Uterus (tissue), 4 donors: ENCODE measurements around the gene ARMH3. TPM values are rescaled to one million over a fixed set of nuclear protein-coding genes. Genes with fewer than 3 reads are reported as not detected.
"Not testable (repeated sequence)": the region's sequence is repeated elsewhere in the genome, so short reads cannot be mapped to it uniquely, and the experiment has no call there.

Source experiments
- DNase-seq, 2 donors: peaks; one replicate each; pipeline ENCODE4 v3.0.0-alpha.2; 2019 to 2020
- H3K27ac ChIP-seq, 2 donors: fragments of 200-600 bp; sonication (generic); 1 replicate in 1 of 2; 2 replicates in 1 of 2; pipeline ENCODE4 v1.5.1; 2016 to 2018
- H3K27me3 ChIP-seq, 2 donors: fragments of 200-600 bp; sonication (generic); one replicate each; pipeline ENCODE4 v1.5.1; 2018 to 2019; ENCODE audit warnings: control low read depth in 1 of 2
- H3K36me3 ChIP-seq, 2 donors: fragments of 200-600 bp; sonication (generic); one replicate each; pipeline ENCODE4 v1.5.1; 2019; ENCODE audit warnings: control low read depth in 1 of 2
- H3K4me1 ChIP-seq, 2 donors: fragments of 200-600 bp; sonication (generic); one replicate each; pipeline ENCODE4 v1.5.1; 2018 to 2019; ENCODE audit warnings: control low read depth in 1 of 2
- H3K4me3 ChIP-seq, 2 donors: fragments of 200-600 bp; sonication (generic); 1 replicate in 1 of 2; 2 replicates in 1 of 2; pipeline ENCODE4 v1.5.1; 2018 to 2019; ENCODE audit warnings: mild to moderate bottlenecking in 1 of 2
- H3K9me3 ChIP-seq, 2 donors: fragments of 200-600 bp; sonication (generic); one replicate each; pipeline ENCODE4 v1.5.1; 2019; ENCODE audit warnings: control low read depth in 1 of 2
- CTCF ChIP-seq, 4 experiments: fragments of 200-600 bp in 2 of 4; fragments of 450-650 bp in 2 of 4; sonication (generic) in 2 of 4; IDR thresholded peaks; one replicate each; pipeline ENCODE4 v1.5.1; 2016 to 2019; ENCODE audit warnings: antibody characterized with exemption in 4 of 4, mild to moderate bottlenecking in 2 of 4, moderate library complexity in 1 of 4
- POLR2A ChIP-seq, 2 donors: fragments of 450-650 bp; IDR thresholded peaks; one replicate each; pipeline ENCODE4 v1.6.1; 2016; ENCODE audit warnings: antibody characterized with exemption in 2 of 2, mild to moderate bottlenecking in 1 of 2, moderate library complexity in 1 of 2
- intact Hi-C: fragments of 100-400 bp; cut with DNase I; formaldehyde crosslinking; loops from one replicate; pipeline ENCODE4 v1.15.1; 2023; ENCODE audit warnings: low total_unique reads
- total RNA-seq, 4 donors: library from RNA; depleted of rRNA in 3 of 4; stranded (reverse); fragments of >200 nt in 3 of 4; gene quantifications; one replicate each; pipeline versions ENCODE4 v1.1.0 to v1.2.4, GENCODE V29; 2014 to 2023
- donor health status: DM: yes; HTN: yes; CAD: no.

The ARMH3 gene
- total RNA-seq, 4 donors from 2014 or later = 10.6 to 29.8 (median 20.9) TPM

GRCh38 chr10:102040305-102041050 lies 15.5 kb downstream of the ARMH3 start:
- Histone ChIP-seq H3K9me3 (no peaks in the 10 kb centered on the region), H3K27me3 (no peaks in the 10 kb centered on the region), H3K4me1 (no peaks in the 10 kb centered on the region), H3K36me3 (no peaks in the 10 kb centered on the region), H3K27ac (no peak overlapping the region), H3K4me3 (no peak overlapping the region)
- intact Hi-C loops = no loop called here
- TF ChIP-seq POLR2A (IDR thresholded peaks at IDR 0.05) (no peak), CTCF (IDR thresholded peaks at IDR 0.05) (no peak)
- DNase-seq = no peak

GRCh38 chr10:102038410-102038809 lies 17.6 kb downstream of the ARMH3 start:
- Histone ChIP-seq H3K9me3 (no peaks in the 10 kb centered on the region), H3K36me3 (no peaks in the 10 kb centered on the region), H3K27ac (no peak overlapping the region), H3K27me3 (no peaks in the 10 kb centered on the region), H3K4me3 (no peak overlapping the region), H3K4me1 (no peaks in the 10 kb centered on the region)
- DNase-seq = no peak
- TF ChIP-seq POLR2A (IDR thresholded peaks at IDR 0.05) = no peak
- no peak for TF ChIP-seq CTCF (IDR thresholded peaks at IDR 0.05)
- intact Hi-C loops = no loop called here

- intact Hi-C loops, H3K4me3 ChIP-seq, H3K27ac ChIP-seq, H3K27me3 ChIP-seq, H3K4me1 ChIP-seq, H3K9me3 ChIP-seq, DNase-seq, H3K36me3 ChIP-seq: not testable (repeated sequence)
Observed at GRCh38 chr10:102035807-102036206, 20.2 kb downstream of the ARMH3 start.

GRCh38 chr10:102033787-102034186 lies 22.2 kb downstream of the ARMH3 start:
- intact Hi-C loops = no loop called here
- no peak for DNase-seq

GRCh38 chr10:102027261-102027660 lies 28.7 kb downstream of the ARMH3 start:
- Histone ChIP-seq H3K27ac (no peak overlapping the region), H3K9me3 (no peaks in the 10 kb centered on the region), H3K4me1 (no peaks in the 10 kb centered on the region), H3K27me3 (no peaks in the 10 kb centered on the region), H3K36me3 (no peaks in the 10 kb centered on the region), H3K4me3 (no peak overlapping the region)
- TF ChIP-seq CTCF (IDR thresholded peaks at IDR 0.05) = no peak
- TF ChIP-seq POLR2A (IDR thresholded peaks at IDR 0.05) = no peak
- DNase-seq = no peak
- intact Hi-C loops = no loop called here

More at GRCh38 chr10:102033787-102034186, 22.2 kb downstream of the ARMH3 start:
- no peaks in the 10 kb centered on the region for H3K36me3 ChIP-seq
- H3K27ac ChIP-seq = no peak overlapping the region
- TF ChIP-seq POLR2A (IDR thresholded peaks at IDR 0.05) = no peak
- TF ChIP-seq CTCF (IDR thresholded peaks at IDR 0.05) = no peak
- H3K9me3 ChIP-seq = no peaks in the 10 kb centered on the region
- no peak overlapping the region for H3K4me3 ChIP-seq
- no peaks in the 10 kb centered on the region for H3K27me3 ChIP-seq
- no peaks in the 10 kb centered on the region for H3K4me1 ChIP-seq
